Endodermal cell (in vitro differentiated cells): ENCODE data around the gene TRPM6. TPM values are rescaled to one million over a fixed set of nuclear protein-coding genes. Genes with fewer than 3 reads are reported as not detected.

ENCODE experiments used
- DNase-seq: peaks from one replicate; pipeline ENCODE4 v3.0.0-alpha.2; 2017
- H3K27ac ChIP-seq: 2 replicates; pipeline ENCODE4 v1.5.1; 2013; ENCODE audit warnings: mild to moderate bottlenecking, low read depth, low read length, moderate library complexity
- H3K27me3 ChIP-seq: 2 replicates; pipeline ENCODE4 v1.6.1; 2013; ENCODE audit warnings: mild to moderate bottlenecking, low read length, moderate library complexity; ENCODE audit not compliant: insufficient read depth, control insufficient read depth, poor library complexity, severe bottlenecking
- H3K36me3 ChIP-seq: 2 replicates; pipeline ENCODE4 v1.7.0; 2013; ENCODE audit warnings: mild to moderate bottlenecking, low read length, moderate library complexity; ENCODE audit not compliant: control insufficient read depth, insufficient read depth
- H3K4me1 ChIP-seq: one replicate; pipeline ENCODE4 v1.7.0; 2013; ENCODE audit warnings: low read length; ENCODE audit not compliant: control insufficient read depth, insufficient read depth
- H3K4me3 ChIP-seq: 2 replicates; pipeline ENCODE4 v1.5.1; 2013; ENCODE audit warnings: mild to moderate bottlenecking, low read length, moderate library complexity
- H3K9ac ChIP-seq: 2 replicates; pipeline ENCODE4 v1.6.1; 2013; ENCODE audit warnings: mild to moderate bottlenecking, low read length, moderate library complexity; ENCODE audit not compliant: poor library complexity, severe bottlenecking; ENCODE audit errors: extremely low read depth
- H3K9me3 ChIP-seq: 2 replicates; pipeline ENCODE4 v1.6.1; 2013; ENCODE audit warnings: mild to moderate bottlenecking, low read length, moderate library complexity; ENCODE audit not compliant: control insufficient read depth
- H3K27ac Mint-ChIP-seq: 2 replicates; pipeline ENCODE4 v1.8.0; 2020; ENCODE audit warnings: mixed read lengths
- H3K27me3 Mint-ChIP-seq: 2 replicates; pipeline ENCODE4 v1.8.0; 2021; ENCODE audit warnings: mild to moderate bottlenecking, mixed read lengths; ENCODE audit not compliant: insufficient read depth
- H3K36me3 Mint-ChIP-seq: 2 replicates; pipeline ENCODE4 v1.8.0; 2020; ENCODE audit warnings: low read depth, mixed read lengths
- H3K4me1 Mint-ChIP-seq: 2 replicates; pipeline ENCODE4 v1.8.0; 2020; ENCODE audit warnings: mixed read lengths
- H3K4me3 Mint-ChIP-seq: 2 replicates; pipeline ENCODE4 v1.8.0; 2020; ENCODE audit warnings: mild to moderate bottlenecking, moderate library complexity, mixed read lengths
- H3K9me3 Mint-ChIP-seq: 2 replicates; pipeline ENCODE4 v1.8.0; 2020; ENCODE audit warnings: mild to moderate bottlenecking, mixed read lengths
- WGBS, 2 experiments: methylation state at CpG; one replicate each; pipeline versions ENCODE4 v1.1.5 to v1.1.7; 2013; ENCODE audit warnings: missing lambda C conversion rate in 2 of 2, mixed read lengths in 1 of 2; ENCODE audit not compliant: insufficient coverage in 1 of 2, insufficient read length in 1 of 2; 5-methylcytosine and 5-hydroxymethylcytosine counted together
- total RNA-seq, 2 donors: library from RNA; stranded (reverse); fragmentation: NEBNext Ultra II Directional in 1 of 2; extraction: Animal tissue kit (Norgen Biotek cat#: 25700) in 1 of 2; gene quantifications; 2 replicates in 1 of 2; 3 replicates in 1 of 2; pipeline ENCODE4 v1.2.1, GENCODE V29; 2021
- TF ChIP-seq, protein P1 (sequence below): fragments of 200-600 bp; sonication (generic); conservative IDR thresholded peaks from 2 replicates; pipeline ENCODE4 v1.5.0; 2021; ENCODE audit warnings: antibody characterized with exemption, mild to moderate bottlenecking

The TRPM6 gene
- total RNA-seq, 2 donors from 2014 or later = 1.2 to 1.7 TPM

GRCh38 chr9:74728176-74728575 lies 159.5 kb downstream of the TRPM6 start:
- Histone ChIP-seq H3K27ac (no peak overlapping the region), H3K9ac (no peak overlapping the region), H3K27me3 (no peaks in the 10 kb centered on the region), H3K9me3 (no peaks in the 10 kb centered on the region), H3K4me3 (no peak overlapping the region), H3K4me1 (no peaks in the 10 kb centered on the region), H3K36me3 (no peaks in the 10 kb centered on the region)
- DNase-seq = no peak
- TF ChIP-seq, protein P1, sequence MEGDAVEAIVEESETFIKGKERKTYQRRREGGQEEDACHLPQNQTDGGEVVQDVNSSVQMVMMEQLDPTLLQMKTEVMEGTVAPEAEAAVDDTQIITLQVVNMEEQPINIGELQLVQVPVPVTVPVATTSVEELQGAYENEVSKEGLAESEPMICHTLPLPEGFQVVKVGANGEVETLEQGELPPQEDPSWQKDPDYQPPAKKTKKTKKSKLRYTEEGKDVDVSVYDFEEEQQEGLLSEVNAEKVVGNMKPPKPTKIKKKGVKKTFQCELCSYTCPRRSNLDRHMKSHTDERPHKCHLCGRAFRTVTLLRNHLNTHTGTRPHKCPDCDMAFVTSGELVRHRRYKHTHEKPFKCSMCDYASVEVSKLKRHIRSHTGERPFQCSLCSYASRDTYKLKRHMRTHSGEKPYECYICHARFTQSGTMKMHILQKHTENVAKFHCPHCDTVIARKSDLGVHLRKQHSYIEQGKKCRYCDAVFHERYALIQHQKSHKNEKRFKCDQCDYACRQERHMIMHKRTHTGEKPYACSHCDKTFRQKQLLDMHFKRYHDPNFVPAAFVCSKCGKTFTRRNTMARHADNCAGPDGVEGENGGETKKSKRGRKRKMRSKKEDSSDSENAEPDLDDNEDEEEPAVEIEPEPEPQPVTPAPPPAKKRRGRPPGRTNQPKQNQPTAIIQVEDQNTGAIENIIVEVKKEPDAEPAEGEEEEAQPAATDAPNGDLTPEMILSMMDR = no peak
- peaks cover 7% of the 10 kb centered on the region for H3K4me1 Mint-ChIP-seq
- no peaks in the 10 kb centered on the region for H3K36me3 Mint-ChIP-seq
- 77 to 87% methylated on average over 2 to 7 of the region's 7 CpGs for WGBS, 2 experiments
- no peak overlapping the region for H3K27ac Mint-ChIP-seq
- no peaks in the 10 kb centered on the region for H3K27me3 Mint-ChIP-seq
- no peaks in the 10 kb centered on the region for H3K9me3 Mint-ChIP-seq
- H3K4me3 Mint-ChIP-seq = no peak overlapping the region

DNA sequence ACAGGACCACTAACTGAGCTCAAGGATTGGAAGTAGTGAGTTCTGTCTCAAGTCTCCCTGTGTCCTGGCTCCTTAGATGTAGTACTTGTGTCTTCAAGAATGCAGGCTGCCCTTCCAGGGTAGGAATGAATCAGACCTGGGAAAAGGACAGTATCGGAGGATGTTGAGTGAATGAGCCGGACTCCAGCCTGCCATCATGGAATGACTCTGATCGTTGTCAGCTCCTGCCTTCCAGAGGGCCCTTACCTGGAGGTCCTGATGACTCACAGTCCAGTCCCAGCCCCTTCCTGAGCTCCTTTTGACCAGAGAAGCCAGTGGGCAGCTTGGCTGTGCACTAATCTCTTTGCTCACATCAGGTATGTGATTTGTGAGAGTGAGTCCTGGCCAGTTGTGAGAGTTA lies 161.1 kb downstream of the TRPM6 start:
- no peaks in the 10 kb centered on the region for H3K36me3 Mint-ChIP-seq
- 90 to 93% methylated on average over 3 of the region's 3 CpGs for WGBS, 2 experiments

DNA sequence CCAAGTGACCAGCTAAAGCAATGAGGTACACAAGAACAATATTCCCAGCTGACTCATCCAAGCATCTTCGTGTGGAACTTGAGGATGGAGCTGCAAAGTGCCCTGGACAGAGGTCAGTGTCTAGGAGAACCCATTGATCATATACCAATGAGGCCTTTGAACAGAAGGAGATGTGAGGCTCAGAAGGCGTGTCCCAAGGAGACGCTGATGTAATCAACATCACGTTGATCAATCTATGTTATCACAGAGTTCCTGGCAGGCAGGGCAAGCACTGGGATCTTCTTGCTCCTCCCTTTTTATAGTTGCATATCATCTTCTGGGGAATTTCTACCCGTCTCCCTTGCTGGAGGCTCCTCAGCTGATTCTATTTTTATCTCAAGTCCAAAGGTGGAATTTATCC lies 163.4 kb downstream of the TRPM6 start:
- 90 to 92% methylated on average over 4 to 5 of the region's 5 CpGs for WGBS, 2 experiments

More for the DNA sequence above, 161.1 kb downstream of the TRPM6 start:
- Histone ChIP-seq H3K9ac (no peak overlapping the region), H3K27me3 (no peaks in the 10 kb centered on the region), H3K4me3 (no peak overlapping the region), H3K27ac (no peak overlapping the region), H3K9me3 (no peaks in the 10 kb centered on the region), H3K36me3 (no peaks in the 10 kb centered on the region), H3K4me1 (no peaks in the 10 kb centered on the region)
- TF ChIP-seq, protein P1 = no peak
- Mint-ChIP-seq H3K27ac (no peak overlapping the region), H3K27me3 (no peaks in the 10 kb centered on the region), H3K9me3 (no peaks in the 10 kb centered on the region), H3K4me1 (peaks cover 7% of the 10 kb centered on the region), H3K4me3 (no peak overlapping the region)
- DNase-seq = no peak

More for the DNA sequence above, 163.4 kb downstream of the TRPM6 start:
- Histone ChIP-seq H3K9ac (no peak overlapping the region), H3K36me3 (no peaks in the 10 kb centered on the region), H3K27ac (no peak overlapping the region), H3K4me3 (no peak overlapping the region), H3K27me3 (no peaks in the 10 kb centered on the region), H3K4me1 (no peaks in the 10 kb centered on the region), H3K9me3 (no peaks in the 10 kb centered on the region)
- no peak overlapping the region for H3K4me3 Mint-ChIP-seq
- no peak overlapping the region for H3K27ac Mint-ChIP-seq
- TF ChIP-seq, protein P1 = no peak
- no peaks in the 10 kb centered on the region for H3K9me3 Mint-ChIP-seq
- H3K27me3 Mint-ChIP-seq = no peaks in the 10 kb centered on the region
- no peak for DNase-seq
- H3K4me1 Mint-ChIP-seq = peaks cover 7% of the 10 kb centered on the region
- H3K36me3 Mint-ChIP-seq = no peaks in the 10 kb centered on the region
